ENCODE results near the gene CAMTA1.

DNA sequence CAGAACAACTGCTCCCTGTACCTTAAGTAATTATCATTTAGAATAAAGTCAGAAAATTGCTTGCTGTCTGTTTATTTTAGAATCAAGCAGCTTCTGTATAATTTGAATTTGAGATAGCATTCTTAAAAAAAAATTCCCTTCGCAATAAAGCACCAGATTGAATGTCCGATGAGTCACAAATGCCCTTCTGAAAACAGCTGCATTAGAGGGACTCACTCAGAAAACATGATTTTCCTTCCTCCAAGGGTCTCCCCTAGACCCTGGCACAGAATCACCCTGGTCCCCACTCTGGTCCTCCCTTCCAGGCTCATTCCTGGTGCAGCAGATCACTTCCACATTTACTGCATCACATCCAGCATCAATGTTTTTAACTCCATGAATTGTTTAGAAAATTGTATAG is 514.7 kb downstream of the CAMTA1 start:
- TF ChIP-seq, protein P1, sequence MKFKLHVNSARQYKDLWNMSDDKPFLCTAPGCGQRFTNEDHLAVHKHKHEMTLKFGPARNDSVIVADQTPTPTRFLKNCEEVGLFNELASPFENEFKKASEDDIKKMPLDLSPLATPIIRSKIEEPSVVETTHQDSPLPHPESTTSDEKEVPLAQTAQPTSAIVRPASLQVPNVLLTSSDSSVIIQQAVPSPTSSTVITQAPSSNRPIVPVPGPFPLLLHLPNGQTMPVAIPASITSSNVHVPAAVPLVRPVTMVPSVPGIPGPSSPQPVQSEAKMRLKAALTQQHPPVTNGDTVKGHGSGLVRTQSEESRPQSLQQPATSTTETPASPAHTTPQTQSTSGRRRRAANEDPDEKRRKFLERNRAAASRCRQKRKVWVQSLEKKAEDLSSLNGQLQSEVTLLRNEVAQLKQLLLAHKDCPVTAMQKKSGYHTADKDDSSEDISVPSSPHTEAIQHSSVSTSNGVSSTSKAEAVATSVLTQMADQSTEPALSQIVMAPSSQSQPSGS (tag by site-specific recombination; IDR thresholded peaks at IDR 0.05; ENCODE audit: low read depth), result no peak
- TF ChIP-seq, protein P2, sequence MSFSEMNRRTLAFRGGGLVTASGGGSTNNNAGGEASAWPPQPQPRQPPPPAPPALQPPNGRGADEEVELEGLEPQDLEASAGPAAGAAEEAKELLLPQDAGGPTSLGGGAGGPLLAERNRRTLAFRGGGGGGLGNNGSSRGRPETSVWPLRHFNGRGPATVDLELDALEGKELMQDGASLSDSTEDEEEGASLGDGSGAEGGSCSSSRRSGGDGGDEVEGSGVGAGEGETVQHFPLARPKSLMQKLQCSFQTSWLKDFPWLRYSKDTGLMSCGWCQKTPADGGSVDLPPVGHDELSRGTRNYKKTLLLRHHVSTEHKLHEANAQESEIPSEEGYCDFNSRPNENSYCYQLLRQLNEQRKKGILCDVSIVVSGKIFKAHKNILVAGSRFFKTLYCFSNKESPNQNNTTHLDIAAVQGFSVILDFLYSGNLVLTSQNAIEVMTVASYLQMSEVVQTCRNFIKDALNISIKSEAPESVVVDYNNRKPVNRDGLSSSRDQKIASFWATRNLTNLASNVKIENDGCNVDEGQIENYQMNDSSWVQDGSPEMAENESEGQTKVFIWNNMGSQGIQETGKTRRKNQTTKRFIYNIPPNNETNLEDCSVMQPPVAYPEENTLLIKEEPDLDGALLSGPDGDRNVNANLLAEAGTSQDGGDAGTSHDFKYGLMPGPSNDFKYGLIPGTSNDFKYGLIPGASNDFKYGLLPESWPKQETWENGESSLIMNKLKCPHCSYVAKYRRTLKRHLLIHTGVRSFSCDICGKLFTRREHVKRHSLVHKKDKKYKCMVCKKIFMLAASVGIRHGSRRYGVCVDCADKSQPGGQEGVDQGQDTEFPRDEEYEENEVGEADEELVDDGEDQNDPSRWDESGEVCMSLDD (tag by site-specific recombination; IDR thresholded peaks at IDR 0.05), result no peak
- TF ChIP-seq, protein P3, sequence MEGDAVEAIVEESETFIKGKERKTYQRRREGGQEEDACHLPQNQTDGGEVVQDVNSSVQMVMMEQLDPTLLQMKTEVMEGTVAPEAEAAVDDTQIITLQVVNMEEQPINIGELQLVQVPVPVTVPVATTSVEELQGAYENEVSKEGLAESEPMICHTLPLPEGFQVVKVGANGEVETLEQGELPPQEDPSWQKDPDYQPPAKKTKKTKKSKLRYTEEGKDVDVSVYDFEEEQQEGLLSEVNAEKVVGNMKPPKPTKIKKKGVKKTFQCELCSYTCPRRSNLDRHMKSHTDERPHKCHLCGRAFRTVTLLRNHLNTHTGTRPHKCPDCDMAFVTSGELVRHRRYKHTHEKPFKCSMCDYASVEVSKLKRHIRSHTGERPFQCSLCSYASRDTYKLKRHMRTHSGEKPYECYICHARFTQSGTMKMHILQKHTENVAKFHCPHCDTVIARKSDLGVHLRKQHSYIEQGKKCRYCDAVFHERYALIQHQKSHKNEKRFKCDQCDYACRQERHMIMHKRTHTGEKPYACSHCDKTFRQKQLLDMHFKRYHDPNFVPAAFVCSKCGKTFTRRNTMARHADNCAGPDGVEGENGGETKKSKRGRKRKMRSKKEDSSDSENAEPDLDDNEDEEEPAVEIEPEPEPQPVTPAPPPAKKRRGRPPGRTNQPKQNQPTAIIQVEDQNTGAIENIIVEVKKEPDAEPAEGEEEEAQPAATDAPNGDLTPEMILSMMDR (tag by site-specific recombination; IDR thresholded peaks at IDR 0.05), result no peak
- TF ChIP-seq ZNF558 (tag by site-specific recombination; IDR thresholded peaks at IDR 0.05) (no peak), ZNF747 (tag by site-specific recombination; IDR thresholded peaks at IDR 0.05) (no peak)
- TF ChIP-seq, protein P4, sequence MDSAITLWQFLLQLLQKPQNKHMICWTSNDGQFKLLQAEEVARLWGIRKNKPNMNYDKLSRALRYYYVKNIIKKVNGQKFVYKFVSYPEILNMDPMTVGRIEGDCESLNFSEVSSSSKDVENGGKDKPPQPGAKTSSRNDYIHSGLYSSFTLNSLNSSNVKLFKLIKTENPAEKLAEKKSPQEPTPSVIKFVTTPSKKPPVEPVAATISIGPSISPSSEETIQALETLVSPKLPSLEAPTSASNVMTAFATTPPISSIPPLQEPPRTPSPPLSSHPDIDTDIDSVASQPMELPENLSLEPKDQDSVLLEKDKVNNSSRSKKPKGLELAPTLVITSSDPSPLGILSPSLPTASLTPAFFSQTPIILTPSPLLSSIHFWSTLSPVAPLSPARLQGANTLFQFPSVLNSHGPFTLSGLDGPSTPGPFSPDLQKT (IDR thresholded peaks at IDR 0.05; ENCODE audit: borderline replicate concordance, low read depth, low read length), result no peak

Measured in HEK293 (cell line).